HepG2 (cell line): ENCODE results near the gene WTAP. TPM values are rescaled to one million over a fixed set of nuclear protein-coding genes. Genes with fewer than 3 reads are reported as not detected.

Experiments used
- AGO1 ChIP-seq: fragments of 200-400 bp; formaldehyde crosslinking; IDR thresholded peaks from 2 replicates; pipeline ENCODE4 v1.6.1; 2017; ENCODE audit warnings: mild to moderate bottlenecking, low read depth, low read length, moderate library complexity; ENCODE audit not compliant: poor library complexity, severe bottlenecking
- BRD4 ChIP-seq: sonication (generic); formaldehyde crosslinking; IDR thresholded peaks from 2 replicates; pipeline ENCODE4 v1.4.0; 2020; ENCODE audit warnings: missing genetic modification reagents
- CBX5 ChIP-seq: sonication (generic); formaldehyde crosslinking; IDR thresholded peaks from 2 replicates; pipeline ENCODE4 v1.4.0; 2020; ENCODE audit warnings: missing genetic modification reagents, borderline replicate concordance
- CEBPG ChIP-seq: IDR thresholded peaks from 2 replicates; pipeline ENCODE4 v1.6.1; 2016
- FOXA3 ChIP-seq: IDR thresholded peaks from 2 replicates; pipeline ENCODE4 v1.6.1; 2016; ENCODE audit warnings: missing genetic modification reagents, missing compliant biosample characterization
- HNRNPK ChIP-seq: fragments of 200-400 bp; formaldehyde crosslinking; IDR thresholded peaks from 2 replicates; pipeline ENCODE4 v1.6.1; 2018; ENCODE audit warnings: low read length, low read depth, moderate library complexity, mild to moderate bottlenecking; ENCODE audit not compliant: poor library complexity, severe bottlenecking
- MEIS2 ChIP-seq: sonication (generic); formaldehyde crosslinking; IDR thresholded peaks from 2 replicates; pipeline ENCODE4 v1.9.0; 2021; ENCODE audit warnings: mild to moderate bottlenecking, missing genetic modification reagents
- MIXL1 ChIP-seq: IDR thresholded peaks from 2 replicates; pipeline ENCODE4 v1.6.1; 2016
- NCOA1 ChIP-seq: sonication (generic); formaldehyde crosslinking; IDR thresholded peaks from 2 replicates; pipeline ENCODE4 v1.9.0; 2021; ENCODE audit warnings: missing genetic modification reagents
- NFYC ChIP-seq: IDR thresholded peaks from 2 replicates; pipeline ENCODE4 v1.6.1; 2016; ENCODE audit warnings: missing genetic modification reagents, missing compliant biosample characterization
- PHB2 ChIP-seq: fragments of 450-650 bp; IDR thresholded peaks from 2 replicates; pipeline ENCODE4 v1.6.1; 2018; ENCODE audit not compliant: partially characterized antibody
- TP53 ChIP-seq: sonication (generic); formaldehyde crosslinking; conservative IDR thresholded peaks from 2 replicates; pipeline ENCODE4 v1.4.0; 2020; ENCODE audit warnings: missing genetic modification reagents
- ZFP1 ChIP-seq: IDR thresholded peaks from 2 replicates; pipeline ENCODE4 v1.6.1; 2016
- ZFY ChIP-seq: sonication (generic); formaldehyde crosslinking; IDR thresholded peaks from 2 replicates; pipeline ENCODE4 v1.4.0; 2020; ENCODE audit warnings: missing genetic modification reagents
- ZKSCAN5 ChIP-seq: sonication (generic); formaldehyde crosslinking; IDR thresholded peaks from 2 replicates; pipeline ENCODE4 v1.5.1; 2020; ENCODE audit warnings: mild to moderate bottlenecking, missing genetic modification reagents
- ZKSCAN8 ChIP-seq: IDR thresholded peaks from 2 replicates; pipeline ENCODE4 v1.6.1; 2016; ENCODE audit warnings: borderline replicate concordance, missing genetic modification reagents, missing compliant biosample characterization
- ZNF224 ChIP-seq: sonication (generic); formaldehyde crosslinking; IDR thresholded peaks from 2 replicates; pipeline ENCODE4 v1.5.0; 2020; ENCODE audit warnings: mild to moderate bottlenecking, missing genetic modification reagents
- ZNF232 ChIP-seq: sonication (generic); formaldehyde crosslinking; IDR thresholded peaks from 2 replicates; pipeline ENCODE4 v1.4.0; 2020; ENCODE audit warnings: missing genetic modification reagents, borderline replicate concordance
- ZNF850 ChIP-seq: sonication (generic); formaldehyde crosslinking; conservative IDR thresholded peaks from 2 replicates; pipeline ENCODE4 v1.9.0; 2021; ENCODE audit warnings: mild to moderate bottlenecking, missing genetic modification reagents
- polyA plus RNA-seq, 8 experiments: library from polyadenylated mRNA; depleted of rRNA in 3 of 8; stranded (reverse) in 7 of 8; unstranded in 1 of 8; fragments of >200 nt; fragmentation: Illumina TruSeq in 4 of 8; extraction: Trizol in 4 of 8; gene quantifications; 2 replicates each; pipeline versions ENCODE4 v1.2.1 to v1.2.3, GENCODE V29; 2011 to 2016; ENCODE audit warnings: low read depth in 4 of 8, missing spikeins in 1 of 8, mixed read lengths in 1 of 8; ENCODE audit not compliant: insufficient read depth in 1 of 8
- total RNA-seq, 5 experiments: library from RNA; depleted of rRNA; stranded (reverse); fragments of >200 nt; fragmentation: Illumina TruSeq; extraction: Trizol; gene quantifications; 2 replicates each; pipeline ENCODE4 v1.2.3, GENCODE V29; 2016; ENCODE audit warnings: low read depth in 1 of 5
- TF ChIP-seq, protein P1 (sequence below): sonication (generic); formaldehyde crosslinking; IDR thresholded peaks from 2 replicates; pipeline ENCODE4 v1.8.0; 2022; ENCODE audit warnings: low read depth, missing genetic modification reagents
- TF ChIP-seq, protein P2 (sequence below): IDR thresholded peaks from 2 replicates; pipeline ENCODE4 v1.6.1; 2012; ENCODE audit warnings: inconsistent platforms
- TF ChIP-seq, protein P3 (sequence below): sonication (generic); formaldehyde crosslinking; IDR thresholded peaks from 2 replicates; pipeline ENCODE4 v1.8.0; 2022; ENCODE audit warnings: mild to moderate bottlenecking, missing genetic modification reagents, moderate library complexity
- TF ChIP-seq, protein P4 (sequence below): sonication (generic); formaldehyde crosslinking; IDR thresholded peaks from 2 replicates; pipeline ENCODE4 v1.8.1; 2023; ENCODE audit warnings: mild to moderate bottlenecking, missing genetic modification reagents
- TF ChIP-seq, protein P5 (sequence below): sonication (generic); formaldehyde crosslinking; IDR thresholded peaks from 2 replicates; pipeline ENCODE4 v1.5.0; 2020; ENCODE audit warnings: mild to moderate bottlenecking, missing genetic modification reagents

Gene WTAP
- total and polyA plus RNA-seq, 2 of the 13 experiments (the other 11 are each of a cell fraction or from before 2014, with no cell fraction given), result 31.6 to 167 TPM

DNA sequence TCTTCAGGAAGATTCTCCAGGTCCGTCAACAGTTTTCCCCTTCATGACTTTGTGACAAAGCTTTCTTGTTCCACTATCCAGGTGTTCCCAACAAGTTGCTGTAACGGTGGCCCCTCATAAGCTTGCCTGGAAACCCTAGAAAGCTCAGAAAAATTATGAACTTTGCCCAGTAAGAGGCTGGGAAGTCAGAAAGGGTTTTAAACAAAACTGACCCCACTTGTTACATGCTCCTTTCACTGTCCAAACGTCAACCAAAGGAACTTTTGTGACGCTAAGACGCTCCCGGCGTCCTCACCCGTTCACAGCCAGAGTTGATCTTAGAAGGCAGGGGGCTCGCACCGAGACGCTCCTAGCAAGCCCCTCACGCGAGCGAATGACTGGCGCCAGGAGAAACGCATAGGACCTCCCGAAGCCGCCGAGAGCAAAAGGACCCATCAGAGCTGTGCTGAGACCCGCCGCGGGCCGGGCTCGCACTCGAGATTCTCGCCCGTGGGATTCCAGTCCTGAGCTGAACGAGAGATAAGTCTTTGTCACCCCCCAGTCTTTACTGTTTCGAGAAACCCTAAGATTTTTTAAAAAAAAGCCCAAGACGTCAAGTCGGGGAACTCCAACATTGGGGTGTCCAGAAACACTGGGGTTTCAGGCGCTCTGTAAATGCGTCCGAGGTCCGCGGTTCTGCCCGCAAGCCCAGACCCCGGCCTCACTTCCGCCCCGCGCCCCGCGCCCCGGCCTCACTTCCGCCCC, 34.0 kb downstream of the WTAP start (continued):
- TF ChIP-seq, protein P1, sequence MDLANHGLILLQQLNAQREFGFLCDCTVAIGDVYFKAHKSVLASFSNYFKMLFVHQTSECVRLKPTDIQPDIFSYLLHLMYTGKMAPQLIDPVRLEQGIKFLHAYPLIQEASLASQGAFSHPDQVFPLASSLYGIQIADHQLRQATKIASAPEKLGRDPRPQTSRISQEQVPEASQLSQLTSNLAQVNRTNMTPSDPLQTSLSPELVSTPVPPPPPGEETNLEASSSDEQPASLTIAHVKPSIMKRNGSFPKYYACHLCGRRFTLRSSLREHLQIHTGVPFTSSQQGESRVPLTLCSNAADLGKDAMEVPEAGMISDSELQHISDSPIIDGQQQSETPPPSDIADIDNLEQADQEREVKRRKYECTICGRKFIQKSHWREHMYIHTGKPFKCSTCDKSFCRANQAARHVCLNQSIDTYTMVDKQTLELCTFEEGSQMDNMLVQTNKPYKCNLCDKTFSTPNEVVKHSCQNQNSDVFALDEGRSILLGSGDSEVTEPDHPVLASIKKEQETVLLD (CRISPR knock-in tag), result 0 out of 2 replicates have a peak, but pooled peaks have one; percentile 32
- TF ChIP-seq, protein P2, sequence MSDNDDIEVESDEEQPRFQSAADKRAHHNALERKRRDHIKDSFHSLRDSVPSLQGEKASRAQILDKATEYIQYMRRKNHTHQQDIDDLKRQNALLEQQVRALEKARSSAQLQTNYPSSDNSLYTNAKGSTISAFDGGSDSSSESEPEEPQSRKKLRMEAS, result no peak; the same call in 1 of the 2 replicates
- TF ChIP-seq ZFP1 (CRISPR knock-in tag) (no peak), ZKSCAN5 (no peak), PHB2 (no peak), BRD4 (CRISPR knock-in tag) (no peak), ZNF224 (CRISPR knock-in tag) (no peak), ZNF232 (0 out of 2 replicates have a peak, but pooled peaks have one; percentile 51), CBX5 (CRISPR knock-in tag) (no peak), MIXL1 (CRISPR knock-in tag) (no peak), NFYC (CRISPR knock-in tag) (no peak), AGO1 (no peak), MEIS2 (CRISPR knock-in tag) (0 out of 2 replicates have a peak, but pooled peaks have one; percentile 10), CEBPG (no peak), TP53 (no peak), ZFY (CRISPR knock-in tag) (peak; percentile 77), HNRNPK (no peak), FOXA3 (CRISPR knock-in tag) (no peak; the same call in 1 of the 2 replicates), ZKSCAN8 (CRISPR knock-in tag) (no peak), ZNF850 (CRISPR knock-in tag) (0 out of 2 replicates have a peak, but pooled peaks have one; percentile 49), NCOA1 (CRISPR knock-in tag) (peak; percentile 21; the same call in 1 of the 2 replicates)
- TF ChIP-seq, protein P3, sequence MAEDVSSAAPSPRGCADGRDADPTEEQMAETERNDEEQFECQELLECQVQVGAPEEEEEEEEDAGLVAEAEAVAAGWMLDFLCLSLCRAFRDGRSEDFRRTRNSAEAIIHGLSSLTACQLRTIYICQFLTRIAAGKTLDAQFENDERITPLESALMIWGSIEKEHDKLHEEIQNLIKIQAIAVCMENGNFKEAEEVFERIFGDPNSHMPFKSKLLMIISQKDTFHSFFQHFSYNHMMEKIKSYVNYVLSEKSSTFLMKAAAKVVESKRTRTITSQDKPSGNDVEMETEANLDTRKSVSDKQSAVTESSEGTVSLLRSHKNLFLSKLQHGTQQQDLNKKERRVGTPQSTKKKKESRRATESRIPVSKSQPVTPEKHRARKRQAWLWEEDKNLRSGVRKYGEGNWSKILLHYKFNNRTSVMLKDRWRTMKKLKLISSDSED (CRISPR knock-in tag), result no peak
- TF ChIP-seq, protein P4, sequence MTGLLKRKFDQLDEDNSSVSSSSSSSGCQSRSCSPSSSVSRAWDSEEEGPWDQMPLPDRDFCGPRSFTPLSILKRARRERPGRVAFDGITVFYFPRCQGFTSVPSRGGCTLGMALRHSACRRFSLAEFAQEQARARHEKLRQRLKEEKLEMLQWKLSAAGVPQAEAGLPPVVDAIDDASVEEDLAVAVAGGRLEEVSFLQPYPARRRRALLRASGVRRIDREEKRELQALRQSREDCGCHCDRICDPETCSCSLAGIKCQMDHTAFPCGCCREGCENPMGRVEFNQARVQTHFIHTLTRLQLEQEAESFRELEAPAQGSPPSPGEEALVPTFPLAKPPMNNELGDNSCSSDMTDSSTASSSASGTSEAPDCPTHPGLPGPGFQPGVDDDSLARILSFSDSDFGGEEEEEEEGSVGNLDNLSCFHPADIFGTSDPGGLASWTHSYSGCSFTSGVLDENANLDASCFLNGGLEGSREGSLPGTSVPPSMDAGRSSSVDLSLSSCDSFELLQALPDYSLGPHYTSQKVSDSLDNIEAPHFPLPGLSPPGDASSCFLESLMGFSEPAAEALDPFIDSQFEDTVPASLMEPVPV (CRISPR knock-in tag), result no peak
- TF ChIP-seq, protein P5, sequence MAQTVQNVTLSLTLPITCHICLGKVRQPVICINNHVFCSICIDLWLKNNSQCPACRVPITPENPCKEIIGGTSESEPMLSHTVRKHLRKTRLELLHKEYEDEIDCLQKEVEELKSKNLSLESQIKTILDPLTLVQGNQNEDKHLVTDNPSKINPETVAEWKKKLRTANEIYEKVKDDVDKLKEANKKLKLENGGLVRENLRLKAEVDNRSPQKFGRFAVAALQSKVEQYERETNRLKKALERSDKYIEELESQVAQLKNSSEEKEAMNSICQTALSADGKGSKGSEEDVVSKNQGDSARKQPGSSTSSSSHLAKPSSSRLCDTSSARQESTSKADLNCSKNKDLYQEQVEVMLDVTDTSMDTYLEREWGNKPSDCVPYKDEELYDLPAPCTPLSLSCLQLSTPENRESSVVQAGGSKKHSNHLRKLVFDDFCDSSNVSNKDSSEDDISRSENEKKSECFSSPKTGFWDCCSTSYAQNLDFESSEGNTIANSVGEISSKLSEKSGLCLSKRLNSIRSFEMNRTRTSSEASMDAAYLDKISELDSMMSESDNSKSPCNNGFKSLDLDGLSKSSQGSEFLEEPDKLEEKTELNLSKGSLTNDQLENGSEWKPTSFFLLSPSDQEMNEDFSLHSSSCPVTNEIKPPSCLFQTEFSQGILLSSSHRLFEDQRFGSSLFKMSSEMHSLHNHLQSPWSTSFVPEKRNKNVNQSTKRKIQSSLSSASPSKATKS, result peak; percentile 22; the same call in 1 of the 2 replicates
